Activated CD4-positive, alpha-beta T cell treated with anti-CD3 and anti-CD28 coated beads, Interleukin-2, amount 50 U/mL, for 4 hours (primary cell): ENCODE data around the gene KCNK15.

Source experiments
- DNase-seq, 2 experiments: peaks; one replicate each; pipeline ENCODE4 v3.0.0-alpha.2; 2020

The KCNK15 gene

DNA sequence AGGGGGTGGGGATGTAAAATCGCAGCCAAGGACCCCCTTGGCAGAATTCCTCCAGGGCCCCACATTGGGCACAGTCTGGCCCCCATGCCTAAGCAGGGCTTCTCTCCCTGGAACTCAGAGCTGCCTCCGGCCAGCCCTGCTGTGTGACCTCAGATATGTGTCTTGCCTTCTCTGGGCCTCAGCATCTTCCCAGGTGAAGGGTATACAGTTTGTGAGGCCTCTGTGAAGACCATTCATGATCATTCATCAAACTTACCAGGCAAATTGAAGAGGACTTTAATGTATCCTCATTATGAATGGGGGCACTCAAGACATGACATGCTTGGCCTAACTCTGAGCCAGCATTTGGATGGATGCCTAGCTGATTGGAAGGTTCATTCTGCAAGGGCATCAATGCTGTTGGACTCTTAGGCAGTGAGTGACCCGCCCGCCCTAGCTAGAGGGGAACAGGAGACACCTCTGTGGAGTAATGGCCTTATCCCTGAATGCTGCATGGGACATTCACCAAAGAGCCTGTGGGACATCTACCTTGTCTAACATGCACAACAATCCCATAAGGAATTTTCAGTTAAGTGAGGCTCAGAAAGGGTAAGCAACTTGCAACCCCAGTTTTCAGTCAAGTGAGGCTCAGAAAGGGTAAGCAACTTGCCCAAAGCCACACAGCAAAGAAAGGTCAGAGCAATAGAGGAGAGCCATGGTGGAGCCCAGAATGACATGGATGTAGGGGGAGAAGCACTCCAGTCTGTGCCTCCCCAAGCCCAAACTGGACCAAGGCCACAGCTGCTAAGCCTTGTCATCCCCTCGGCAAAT lies 30.0 kb upstream of the KCNK15 start:
- no peak for DNase-seq

DNA sequence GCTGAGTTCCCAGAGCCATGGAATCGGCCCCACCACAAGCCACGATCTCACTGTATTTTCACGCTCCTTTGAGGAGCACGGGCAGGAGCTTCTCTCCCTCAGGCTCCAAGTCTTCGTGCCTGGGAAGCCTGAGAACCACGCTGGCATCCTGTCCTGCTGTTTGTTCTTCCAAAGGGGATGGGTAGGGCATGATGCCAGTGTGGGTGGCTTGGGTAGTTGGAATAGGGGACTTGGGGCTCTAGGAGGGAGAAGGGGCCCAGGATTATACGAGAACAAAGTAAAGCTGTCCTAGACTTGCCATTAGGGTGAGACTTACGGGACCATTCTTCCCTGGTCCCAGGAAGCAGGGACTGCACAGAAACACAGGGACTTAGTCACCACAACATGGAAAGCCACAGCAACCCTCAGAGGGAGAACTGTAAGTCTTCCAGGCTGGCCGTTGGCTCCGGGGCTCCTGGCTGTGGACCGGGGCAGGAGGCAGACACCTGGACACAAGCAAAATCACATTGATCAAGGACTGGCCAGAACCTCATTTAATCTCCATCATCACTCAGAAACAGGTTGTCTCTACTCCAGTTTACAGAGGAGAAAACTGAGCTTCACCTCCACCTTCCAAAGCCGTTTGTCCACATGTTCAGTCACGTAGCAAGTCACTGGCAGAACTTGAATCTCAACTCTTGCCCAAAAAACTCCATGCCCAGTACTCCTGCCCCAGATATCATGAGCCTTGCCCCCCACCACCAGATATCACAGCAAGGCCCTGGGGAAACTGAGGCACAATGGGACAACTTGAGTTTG lies 29.2 kb upstream of the KCNK15 start:
- DNase-seq = no peak

DNA sequence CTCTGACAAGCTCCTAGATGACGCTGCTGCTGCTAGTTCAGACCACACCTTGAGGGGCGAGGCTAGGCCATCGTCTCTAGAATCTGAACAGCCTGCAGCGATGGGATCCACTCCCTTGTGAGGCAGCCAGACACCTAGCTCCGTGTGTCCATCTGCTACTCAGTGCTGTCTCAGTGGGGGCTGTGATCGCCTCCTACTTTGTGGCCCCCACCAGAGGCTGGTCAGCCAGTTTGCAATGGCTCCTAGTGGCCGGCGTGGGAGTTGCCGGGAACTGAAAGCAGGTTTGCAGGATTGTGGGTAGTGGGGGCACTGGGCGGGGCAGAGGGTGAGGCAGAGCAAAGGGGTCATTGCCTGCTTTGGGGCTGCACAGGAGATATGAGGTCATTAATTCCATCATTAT lies 27.7 kb upstream of the KCNK15 start:
- DNase-seq = no peak

DNA sequence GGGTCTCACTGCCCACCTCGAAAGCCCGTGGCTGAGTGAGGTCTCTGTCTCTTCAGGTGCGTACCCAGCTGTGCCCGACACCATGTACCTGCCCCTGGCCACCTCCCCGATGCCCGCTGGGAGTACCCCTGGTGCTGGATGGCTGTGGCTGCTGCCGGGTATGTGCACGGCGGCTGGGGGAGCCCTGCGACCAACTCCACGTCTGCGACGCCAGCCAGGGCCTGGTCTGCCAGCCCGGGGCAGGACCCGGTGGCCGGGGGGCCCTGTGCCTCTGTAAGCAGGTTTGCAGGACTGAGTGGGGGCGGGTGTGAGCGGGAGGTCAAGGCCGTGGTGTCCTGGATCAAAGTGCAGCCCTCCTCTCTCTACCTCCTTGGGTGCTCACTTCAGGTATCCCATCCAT lies 25.8 kb upstream of the KCNK15 start:
- DNase-seq = no peak

DNA sequence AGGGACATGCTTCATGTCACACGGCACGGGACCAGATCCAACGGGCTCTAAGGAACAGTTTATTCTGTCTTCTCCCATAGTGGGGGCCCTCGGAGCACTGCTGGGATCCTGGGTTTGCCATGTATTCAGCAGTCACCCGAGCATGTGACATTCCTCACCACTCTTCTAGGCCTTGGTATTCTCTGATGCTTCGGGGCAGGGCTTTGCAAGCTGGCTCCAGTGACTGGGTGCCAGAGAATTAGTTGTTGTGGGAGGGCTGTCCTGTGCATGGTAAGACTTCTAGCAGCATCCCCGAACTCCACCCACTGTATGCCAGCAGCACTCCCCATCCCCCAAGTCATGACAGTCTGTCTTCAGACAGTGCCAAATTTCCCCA lies 25.1 kb upstream of the KCNK15 start:
- DNase-seq = no peak

DNA sequence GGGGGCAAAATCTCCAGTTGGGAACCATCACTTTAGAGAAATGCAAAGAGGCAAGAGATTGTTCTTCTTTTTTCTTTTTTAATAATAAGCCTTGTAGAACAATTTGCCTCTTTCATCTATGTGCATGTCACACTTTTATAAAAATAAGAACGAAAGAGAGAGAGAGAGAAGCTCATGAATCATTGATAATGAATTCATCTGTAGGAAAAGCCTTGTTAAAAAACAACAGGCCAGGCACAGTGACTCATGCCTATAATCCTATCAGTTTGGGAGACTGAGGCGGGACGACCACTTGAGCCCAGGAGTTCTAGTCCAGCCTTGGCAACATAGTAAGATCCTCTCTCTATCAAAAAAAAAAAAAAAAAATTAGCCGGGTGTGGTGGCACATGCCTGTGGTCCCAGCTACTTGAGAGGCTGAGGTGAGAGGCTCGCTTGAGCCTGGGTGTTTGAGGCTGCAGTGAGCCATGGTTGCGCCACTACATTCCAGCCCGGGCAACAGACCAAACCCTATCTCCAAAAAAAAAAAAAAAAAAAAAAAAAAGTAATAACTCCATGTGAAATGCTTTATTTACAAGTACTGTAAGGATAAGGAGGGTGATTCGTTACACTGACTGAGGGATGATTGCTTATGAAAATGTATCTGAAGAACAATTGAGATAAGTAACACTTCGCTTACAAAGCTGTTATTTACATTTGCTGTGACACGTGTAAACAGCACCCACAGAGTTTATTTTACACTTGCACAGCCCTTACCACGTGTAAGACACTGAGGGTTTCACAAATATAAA lies 24.5 kb upstream of the KCNK15 start:
- no peak for DNase-seq

DNA sequence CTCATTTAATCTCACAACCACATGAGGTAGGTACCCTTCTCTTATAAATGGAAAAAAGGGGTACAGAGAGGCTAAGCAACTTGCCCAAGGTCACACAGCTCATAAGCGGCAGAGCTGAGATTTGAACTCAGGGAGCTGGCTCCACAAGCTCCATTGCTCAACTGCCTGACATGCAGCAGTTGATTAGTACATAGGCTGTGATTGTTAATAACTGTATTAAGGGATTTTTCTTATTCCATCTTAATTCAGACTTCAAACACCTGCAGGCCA lies 23.9 kb upstream of the KCNK15 start:
- no peak for DNase-seq

DNA sequence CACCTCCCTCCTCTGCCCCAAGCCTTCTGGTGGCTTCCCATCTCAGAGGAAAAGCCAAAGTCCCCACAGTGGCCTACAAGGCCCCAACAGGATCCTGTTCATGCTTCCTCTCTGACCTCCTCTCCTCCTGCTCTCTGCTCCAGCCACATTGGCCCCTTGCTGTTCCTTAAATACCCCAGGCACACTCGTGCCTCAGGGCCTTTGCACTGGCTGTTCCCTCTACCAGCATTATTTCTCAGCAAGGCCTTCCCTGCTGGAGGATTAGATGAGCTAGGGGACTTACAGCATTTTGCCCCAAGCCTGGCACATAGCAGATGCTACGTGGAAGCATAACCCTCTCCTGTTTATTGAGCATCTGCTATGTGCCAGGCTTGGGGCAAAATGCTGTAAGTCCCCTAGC lies 22.7 kb upstream of the KCNK15 start:
- no peak for DNase-seq

DNA sequence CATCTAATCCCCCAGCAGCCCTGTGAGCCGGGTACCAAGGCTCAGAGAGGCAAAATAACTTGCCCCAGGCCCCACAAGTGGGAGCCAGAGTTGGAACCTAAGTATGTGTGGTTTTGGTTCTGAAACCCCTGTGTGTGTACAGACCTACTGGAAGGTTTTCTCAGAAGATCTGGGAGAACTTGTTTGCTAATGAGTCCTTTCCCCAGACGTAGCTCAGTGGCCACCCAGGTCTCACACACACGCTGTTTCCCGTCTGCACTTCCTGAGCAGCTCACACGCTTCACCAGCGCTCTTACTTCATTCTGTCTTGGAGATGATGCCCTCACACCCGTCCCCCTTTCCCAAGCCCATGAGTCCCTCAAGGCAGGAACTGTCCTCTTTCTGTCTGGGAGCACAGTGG lies 22.3 kb upstream of the KCNK15 start:
- no peak for DNase-seq

DNA sequence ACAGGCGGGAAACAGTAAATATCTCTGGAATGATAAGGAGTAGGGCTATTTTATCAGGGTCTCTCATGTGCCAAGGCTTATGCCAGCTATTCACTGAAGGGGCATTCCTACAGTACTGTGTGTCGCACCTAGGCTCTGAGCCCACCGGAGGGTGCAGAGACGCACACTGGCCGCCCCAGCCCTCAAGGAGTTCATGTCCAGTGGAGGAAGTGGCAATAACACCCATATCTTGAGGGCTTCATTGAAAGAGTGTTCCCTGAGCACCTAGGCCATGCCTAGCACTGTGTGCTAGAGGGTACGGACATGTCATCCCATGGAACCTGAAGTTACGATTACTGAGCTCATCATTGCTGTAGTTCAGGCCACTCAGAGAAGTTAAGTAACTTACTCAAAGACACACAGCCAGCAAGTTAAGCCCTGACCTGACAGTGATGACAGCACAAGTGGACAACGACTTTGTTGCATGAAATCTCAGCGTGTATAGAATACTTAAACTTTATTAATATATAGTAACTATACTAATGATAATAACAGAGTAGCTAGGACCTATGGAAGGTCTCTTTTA lies 21.8 kb upstream of the KCNK15 start:
- no peak for DNase-seq

DNA sequence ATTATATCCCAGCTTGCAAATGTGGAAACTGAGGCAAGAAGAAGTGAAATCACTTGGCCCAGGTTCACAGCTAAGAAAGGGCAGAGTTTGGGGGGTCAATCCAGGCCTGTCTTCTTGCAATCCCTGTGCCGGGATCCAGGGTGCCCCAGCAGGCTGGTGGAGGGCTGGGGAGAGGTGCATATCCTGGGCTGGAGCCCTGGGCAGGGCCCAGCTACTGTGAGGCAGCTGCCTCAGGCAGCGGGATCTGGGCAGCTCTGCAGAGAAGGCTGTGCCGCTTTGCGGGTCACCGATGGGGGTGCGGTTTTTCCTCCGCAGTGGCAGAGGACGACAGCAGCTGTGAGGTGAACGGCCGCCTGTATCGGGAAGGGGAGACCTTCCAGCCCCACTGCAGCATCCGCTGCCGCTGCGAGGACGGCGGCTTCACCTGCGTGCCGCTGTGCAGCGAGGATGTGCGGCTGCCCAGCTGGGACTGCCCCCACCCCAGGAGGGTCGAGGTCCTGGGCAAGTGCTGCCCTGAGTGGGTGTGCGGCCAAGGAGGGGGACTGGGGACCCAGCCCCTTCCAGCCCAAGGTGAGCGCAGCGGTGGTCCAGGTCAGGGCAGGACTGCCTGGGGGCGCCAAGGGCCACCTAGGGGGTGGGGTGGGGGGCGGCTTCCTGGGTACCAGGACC lies 21.1 kb upstream of the KCNK15 start:
- DNase-seq = no peak

DNA sequence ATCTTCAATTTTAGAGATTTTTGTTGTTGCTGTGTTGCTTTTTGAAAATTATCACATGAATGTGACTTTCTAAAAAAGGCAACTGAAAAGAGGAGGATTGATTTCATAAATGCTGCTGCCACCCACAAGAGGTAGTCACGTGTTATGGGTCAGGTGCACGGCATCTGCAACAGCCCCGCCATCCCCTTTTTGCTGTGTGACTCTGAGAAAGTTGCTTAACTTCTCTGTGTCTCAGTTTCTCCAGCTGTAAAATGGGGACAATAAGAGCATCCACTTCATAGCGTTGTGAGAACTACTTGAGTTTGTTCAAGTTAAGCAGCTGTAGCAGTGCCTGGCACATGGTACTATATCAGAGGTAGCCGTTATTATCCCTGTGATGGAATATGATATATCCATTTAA lies 19.8 kb upstream of the KCNK15 start:
- DNase-seq = no peak

DNA sequence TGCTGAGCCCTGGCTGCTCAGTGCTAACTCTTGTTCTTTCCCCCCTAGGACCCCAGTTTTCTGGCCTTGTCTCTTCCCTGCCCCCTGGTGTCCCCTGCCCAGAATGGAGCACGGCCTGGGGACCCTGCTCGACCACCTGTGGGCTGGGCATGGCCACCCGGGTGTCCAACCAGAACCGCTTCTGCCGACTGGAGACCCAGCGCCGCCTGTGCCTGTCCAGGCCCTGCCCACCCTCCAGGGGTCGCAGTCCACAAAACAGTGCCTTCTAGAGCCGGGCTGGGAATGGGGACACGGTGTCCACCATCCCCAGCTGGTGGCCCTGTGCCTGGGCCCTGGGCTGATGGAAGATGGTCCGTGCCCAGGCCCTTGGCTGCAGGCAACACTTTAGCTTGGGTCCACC lies 18.6 kb upstream of the KCNK15 start:
- no peak for DNase-seq

DNA sequence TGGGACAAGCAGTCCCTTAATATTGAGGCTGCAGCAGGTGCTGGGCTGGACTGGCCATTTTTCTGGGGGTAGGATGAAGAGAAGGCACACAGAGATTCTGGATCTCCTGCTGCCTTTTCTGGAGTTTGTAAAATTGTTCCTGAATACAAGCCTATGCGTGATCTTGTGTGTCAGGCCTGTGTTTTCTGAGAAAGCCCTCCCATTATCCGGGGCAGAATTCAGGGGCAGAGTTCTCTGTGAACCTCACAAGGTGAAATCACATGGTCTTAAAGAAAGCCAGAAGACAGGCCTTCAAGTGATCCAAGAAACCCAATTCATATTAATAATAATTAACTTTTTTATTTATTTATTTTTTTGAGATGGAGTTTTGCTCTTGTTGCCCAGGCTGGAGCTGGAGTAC lies 18.0 kb upstream of the KCNK15 start:
- no peak for DNase-seq

DNA sequence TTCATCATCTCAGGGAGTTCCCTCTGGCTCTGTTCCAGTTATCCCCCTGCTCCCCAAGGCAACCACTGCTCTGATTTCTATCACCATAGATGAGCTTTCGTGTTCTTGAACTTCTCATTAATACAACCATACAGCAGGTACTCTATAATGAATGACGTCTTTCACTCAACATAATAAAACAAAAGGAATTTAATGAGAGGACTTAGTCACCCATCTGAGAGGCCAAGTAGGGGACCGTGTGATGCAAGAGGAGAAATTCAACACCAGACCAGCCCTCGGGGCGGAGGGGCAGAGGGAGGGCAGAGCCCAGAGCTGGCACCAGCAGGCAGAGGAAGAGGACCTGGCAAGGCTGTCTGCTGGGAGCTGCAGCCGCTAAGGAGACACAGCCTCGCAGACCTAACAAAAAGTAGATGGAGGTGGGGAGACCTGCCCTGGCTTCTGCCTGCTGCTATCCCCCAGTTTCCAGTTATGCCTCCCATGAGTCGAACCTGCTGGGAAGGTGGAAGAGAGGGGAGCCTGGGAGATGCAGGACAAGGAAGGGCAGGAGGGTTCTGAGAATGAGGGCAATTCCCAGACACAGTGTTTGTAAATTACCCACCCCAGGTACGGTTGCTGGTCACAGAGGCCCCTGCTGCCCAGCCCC lies 16.7 kb upstream of the KCNK15 start:
- DNase-seq = no peak

DNA sequence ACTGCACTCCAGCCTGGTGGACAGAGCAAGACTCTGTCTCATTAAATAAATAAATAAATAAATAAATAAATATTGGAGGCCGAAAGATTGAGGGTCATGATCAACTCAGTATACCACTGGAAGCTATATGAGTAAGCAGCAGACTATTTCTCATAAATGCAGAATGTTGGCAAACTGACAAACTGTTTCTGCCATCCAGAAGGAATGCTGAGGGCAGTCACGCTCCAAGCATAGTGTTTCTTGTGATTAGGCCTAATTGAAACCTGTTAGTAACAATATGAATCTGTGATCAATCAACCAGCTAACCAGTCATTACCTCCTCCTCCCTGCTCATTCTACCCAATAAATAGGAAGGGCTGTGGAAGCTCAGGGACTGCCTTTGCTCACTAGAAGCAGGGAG lies 15.2 kb upstream of the KCNK15 start:
- no peak for DNase-seq

DNA sequence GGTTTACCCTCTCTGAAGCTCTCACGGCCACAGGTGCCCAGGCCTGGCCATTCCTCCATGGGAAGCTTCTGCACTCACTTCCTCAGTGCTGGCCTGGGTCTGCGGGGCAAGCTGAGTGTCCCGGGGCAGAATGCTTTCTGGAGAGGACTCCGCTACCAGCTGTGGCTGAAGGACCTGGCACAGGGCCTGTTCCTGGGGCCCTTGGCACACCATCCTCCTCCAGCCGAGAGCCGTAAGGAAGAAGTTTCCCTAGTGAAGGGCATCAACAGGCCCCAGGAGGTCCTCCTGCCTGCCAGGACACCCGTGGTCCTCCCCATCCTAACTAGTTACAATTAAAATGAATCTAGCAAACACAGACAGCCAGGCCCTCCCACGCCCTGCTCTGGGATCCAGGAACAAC lies 14.0 kb upstream of the KCNK15 start:
- DNase-seq = no peak

DNA sequence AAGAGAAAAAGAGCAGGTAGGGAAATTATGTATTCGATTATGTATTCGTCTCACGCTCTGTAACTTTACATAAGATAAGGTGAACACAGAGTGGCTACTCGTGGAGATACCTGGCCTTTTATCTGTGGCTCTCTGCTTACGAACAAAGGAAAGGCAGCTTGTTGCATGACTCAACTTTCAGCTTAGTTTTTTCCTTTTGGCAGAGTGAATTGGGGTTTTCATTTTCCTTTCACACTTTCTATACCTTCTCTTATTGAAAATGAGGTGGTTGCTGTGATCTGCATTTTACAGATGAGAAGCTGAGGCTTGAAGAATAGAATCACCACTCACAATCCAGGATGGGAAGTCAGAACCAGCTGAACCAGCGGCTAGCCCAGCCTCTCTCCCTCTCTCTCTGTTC lies 13.3 kb upstream of the KCNK15 start:
- no peak for DNase-seq

DNA sequence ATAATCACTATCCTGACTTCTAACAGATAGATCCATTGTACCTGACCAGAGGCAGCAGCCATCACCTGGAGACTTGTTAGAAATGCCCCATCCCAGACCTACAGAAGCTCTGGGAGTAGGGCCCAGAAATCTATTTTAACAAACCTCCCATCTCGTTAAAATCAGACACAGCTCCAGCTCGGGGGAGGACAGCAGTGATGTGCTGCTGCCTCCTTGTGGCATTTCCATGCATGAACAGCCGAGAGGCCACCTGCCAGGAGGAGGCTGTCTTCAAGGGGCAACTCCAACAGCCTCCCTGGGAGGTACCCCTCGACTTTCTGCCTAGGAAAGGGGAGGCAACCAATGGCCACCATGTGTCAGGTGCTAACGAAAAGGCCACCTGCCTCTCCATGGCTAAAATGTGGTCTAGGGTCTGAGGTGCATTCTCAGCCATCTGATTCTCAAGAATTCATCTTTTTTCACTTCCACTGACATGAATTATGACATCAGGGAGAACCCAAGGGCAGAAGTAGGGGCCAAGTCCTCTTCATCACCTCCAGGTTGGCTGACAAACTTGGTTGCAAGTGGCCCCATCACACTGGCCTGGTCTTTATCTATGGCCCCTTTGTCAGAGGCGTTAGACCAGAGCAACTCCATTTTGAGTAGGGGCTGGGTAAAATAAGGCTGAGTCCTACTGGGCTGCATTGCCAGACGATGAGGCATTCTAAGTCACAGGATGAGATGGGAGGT lies 12.2 kb upstream of the KCNK15 start:
- DNase-seq = peak; percentile 49 to 53

DNA sequence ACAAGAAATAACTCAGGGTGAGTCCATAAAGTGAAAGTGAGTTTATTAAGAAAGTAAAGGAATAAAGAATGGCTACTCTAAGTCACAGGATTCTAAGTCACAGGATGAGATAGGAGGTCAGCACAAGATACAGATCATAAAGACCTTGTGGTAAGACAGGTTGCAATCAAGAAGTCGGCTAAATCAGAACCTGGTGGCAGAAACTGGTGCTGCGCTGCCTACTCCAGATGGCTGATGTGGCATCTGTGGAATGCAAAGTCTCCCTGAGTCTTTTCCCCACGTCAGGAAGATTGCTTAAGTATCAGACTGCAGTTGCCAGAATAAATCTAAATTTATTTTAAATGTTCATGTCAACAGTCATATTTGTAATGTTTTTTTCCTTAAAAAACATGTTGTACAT lies 10.7 kb upstream of the KCNK15 start:
- DNase-seq = no peak

DNA sequence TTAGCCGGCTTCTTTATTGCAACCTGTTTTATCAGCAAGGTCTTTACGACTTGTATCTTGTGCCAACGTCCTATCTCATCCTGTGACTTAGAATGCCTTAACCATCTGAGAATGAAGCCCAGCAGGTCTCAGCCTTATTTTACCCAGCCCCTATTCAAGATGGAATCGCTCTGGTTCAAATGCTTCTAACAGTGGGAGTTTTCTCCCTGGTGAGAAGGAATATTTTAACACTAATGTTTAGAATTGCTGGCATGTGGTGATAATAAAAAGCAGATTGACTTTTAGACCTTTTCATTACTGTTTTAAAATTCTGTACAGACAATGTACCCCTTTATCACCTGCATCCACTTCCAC lies 9.9 kb upstream of the KCNK15 start:
- DNase-seq = no peak
